ENCODE results near the gene SLC35A4.

GRCh38 chr5:140554454-140554853, 10.2 kb upstream of the SLC35A4 start:
- TF ChIP-seq TAF1 (IDR thresholded peaks at IDR 0.05; ENCODE audit: low read depth): no peak
- no peak for TF ChIP-seq NFIC (IDR thresholded peaks at IDR 0.05)
- TF ChIP-seq CREB1 (IDR thresholded peaks at IDR 0.05; ENCODE audit: low read depth): no peak
- no peak for TF ChIP-seq MAX (IDR thresholded peaks at IDR 0.05)
- no peak for TF ChIP-seq TEAD4 (IDR thresholded peaks at IDR 0.05)
- no peak for TF ChIP-seq EP300 (IDR thresholded peaks at IDR 0.05; ENCODE audit: borderline replicate concordance)
- TF ChIP-seq YY1 (IDR thresholded peaks at IDR 0.05; ENCODE audit: low read depth): no peak
- TF ChIP-seq FOXM1 (IDR thresholded peaks at IDR 0.05; ENCODE audit: borderline replicate concordance, low read depth): no peak
- TF ChIP-seq CEBPB (IDR thresholded peaks at IDR 0.05): no peak
- no peak for TF ChIP-seq RAD21 (IDR thresholded peaks at IDR 0.05; ENCODE audit: low read depth)
- TF ChIP-seq REST (IDR thresholded peaks at IDR 0.05; ENCODE audit: low read depth): no peak

All from Ishikawa (cell line).